Upper lobe of left lung (tissue), 6 donors: Measurements from ENCODE around the gene NHSL2. TPM values are rescaled to one million over a fixed set of nuclear protein-coding genes. Genes with fewer than 3 reads are reported as not detected.

ENCODE experiments used
- ATAC-seq, 2 donors: fragments of 200-7000 bp; cut with Tn5 transposase; one replicate each; pipeline ENCODE4 v1.9.1; 2022; ENCODE audit warnings: mild to moderate bottlenecking in 2 of 2, moderate library complexity in 2 of 2; ENCODE audit not compliant: low FRiP score in 2 of 2
- DNase-seq, 2 donors: peaks; one replicate each; pipeline ENCODE4 v3.0.0-alpha.2; 2019 to 2020
- H3K27ac ChIP-seq, 4 donors: fragments of 200-600 bp; sonication (generic); one replicate each; pipeline ENCODE4 v1.5.1; 2016 to 2019
- H3K27me3 ChIP-seq, 4 donors: fragments of 200-600 bp; sonication (generic); one replicate each; pipeline ENCODE4 v1.5.1; 2017 to 2019
- H3K36me3 ChIP-seq, 4 donors: fragments of 200-600 bp; sonication (generic); one replicate each; pipeline ENCODE4 v1.5.1; 2016 to 2019
- H3K4me1 ChIP-seq, 4 donors: fragments of 200-600 bp; sonication (generic); one replicate each; pipeline ENCODE4 v1.5.1; 2018 to 2019
- H3K4me3 ChIP-seq, 4 donors: fragments of 200-600 bp; sonication (generic); one replicate each; pipeline ENCODE4 v1.5.1; 2017 to 2019; ENCODE audit warnings: mild to moderate bottlenecking in 2 of 4, moderate library complexity in 1 of 4
- H3K9me3 ChIP-seq, 4 donors: fragments of 200-600 bp; sonication (generic); one replicate each; pipeline ENCODE4 v1.5.1; 2018 to 2019
- EP300 ChIP-seq, 4 donors: sonication (generic); formaldehyde crosslinking; IDR thresholded peaks; one replicate each; pipeline ENCODE4 v1.5.1; 2017; ENCODE audit warnings: antibody characterized with exemption in 4 of 4, control low read depth in 2 of 4
- POLR2A ChIP-seq, 4 donors: fragments of 450-650 bp; IDR thresholded peaks; one replicate each; pipeline ENCODE4 v1.5.1; 2016 to 2017; ENCODE audit warnings: antibody characterized with exemption in 4 of 4, mild to moderate bottlenecking in 2 of 4
- POLR2AphosphoS5 ChIP-seq, 2 donors: sonication (generic); formaldehyde crosslinking; IDR thresholded peaks; one replicate each; pipeline ENCODE4 v1.5.1; 2017; ENCODE audit warnings: antibody characterized with exemption in 2 of 2
- WGBS, 2 donors: methylation state at CpG; one replicate each; pipeline ENCODE4 v1.1.5; 2017 to 2018; 5-methylcytosine and 5-hydroxymethylcytosine counted together
- total RNA-seq, 6 donors: library from RNA; depleted of rRNA in 4 of 6; stranded (reverse); fragments of >200 nt in 4 of 6; gene quantifications; one replicate each; pipeline versions ENCODE4 v1.1.0 to v1.2.1, GENCODE V29; 2016 to 2021
- TF ChIP-seq, protein P1 (sequence below), 6 experiments: fragments of 450-650 bp in 4 of 6; fragments of 200-600 bp in 2 of 6; sonication (generic) in 2 of 6; IDR thresholded peaks; one replicate each; pipeline ENCODE4 v1.5.1; 2016 to 2019; ENCODE audit warnings: antibody characterized with exemption in 6 of 6
- donor health status: DM: no; HTN: no; CAD: no; lungs with moderate emphysema.
- donor health status: DM: no; HTN: yes; CAD: no; lungs with severe emphysema.

NHSL2 gene
- total RNA-seq, 6 donors from 2014 or later = 5.8 to 18.3 (median 9.9) TPM

DNA sequence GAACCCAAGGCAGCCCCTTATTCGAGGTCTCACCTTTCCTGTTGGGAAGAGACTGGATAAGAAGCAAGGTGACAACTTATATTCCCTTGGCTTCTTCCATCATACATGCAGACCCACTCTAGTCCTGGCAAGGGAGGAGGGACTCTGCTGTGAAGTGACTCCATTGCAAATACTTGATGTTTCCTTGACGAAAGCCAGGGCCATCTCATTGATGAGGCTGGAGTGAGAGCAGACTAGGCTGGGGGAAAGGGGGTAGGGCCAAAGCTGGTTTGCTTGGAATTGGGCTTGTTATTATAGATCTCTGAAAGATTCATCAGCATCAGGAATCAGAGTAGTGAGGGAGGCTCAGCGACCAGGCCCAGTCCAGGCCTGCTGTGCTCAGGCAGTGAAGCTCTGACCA, 2.3 kb upstream of the NHSL2 start:
- H3K9me3 ChIP-seq = no peaks in the 10 kb centered on the region
- no peak for DNase-seq
- no peaks in the 10 kb centered on the region for H3K36me3 ChIP-seq
- TF ChIP-seq, protein P1, sequence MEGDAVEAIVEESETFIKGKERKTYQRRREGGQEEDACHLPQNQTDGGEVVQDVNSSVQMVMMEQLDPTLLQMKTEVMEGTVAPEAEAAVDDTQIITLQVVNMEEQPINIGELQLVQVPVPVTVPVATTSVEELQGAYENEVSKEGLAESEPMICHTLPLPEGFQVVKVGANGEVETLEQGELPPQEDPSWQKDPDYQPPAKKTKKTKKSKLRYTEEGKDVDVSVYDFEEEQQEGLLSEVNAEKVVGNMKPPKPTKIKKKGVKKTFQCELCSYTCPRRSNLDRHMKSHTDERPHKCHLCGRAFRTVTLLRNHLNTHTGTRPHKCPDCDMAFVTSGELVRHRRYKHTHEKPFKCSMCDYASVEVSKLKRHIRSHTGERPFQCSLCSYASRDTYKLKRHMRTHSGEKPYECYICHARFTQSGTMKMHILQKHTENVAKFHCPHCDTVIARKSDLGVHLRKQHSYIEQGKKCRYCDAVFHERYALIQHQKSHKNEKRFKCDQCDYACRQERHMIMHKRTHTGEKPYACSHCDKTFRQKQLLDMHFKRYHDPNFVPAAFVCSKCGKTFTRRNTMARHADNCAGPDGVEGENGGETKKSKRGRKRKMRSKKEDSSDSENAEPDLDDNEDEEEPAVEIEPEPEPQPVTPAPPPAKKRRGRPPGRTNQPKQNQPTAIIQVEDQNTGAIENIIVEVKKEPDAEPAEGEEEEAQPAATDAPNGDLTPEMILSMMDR (IDR thresholded peaks at IDR 0.05) = no peak
- TF ChIP-seq POLR2AphosphoS5 (IDR thresholded peaks at IDR 0.05) = no peak
- ATAC-seq = no peak
- peaks cover 0 to 13% (median 0%) of the 10 kb centered on the region in 4 donors for H3K27me3 ChIP-seq
- H3K27ac ChIP-seq = no peak overlapping the region
- H3K4me3 ChIP-seq = no peak overlapping the region
- peaks cover 0 to 13% (median 3%) of the 10 kb centered on the region in 4 donors for H3K4me1 ChIP-seq
- 48 to 69% methylated on average over 3 of the region's 3 CpGs for WGBS, 2 donors

- peaks cover 0 to 13% (median 3%) of the 10 kb centered on the region in 4 donors for H3K4me1 ChIP-seq
- ATAC-seq = peak in 1 of 2 donors; percentile 59
- H3K4me3 ChIP-seq = peak overlapping the region in 1 of 4 donors; percentile 45
- H3K36me3 ChIP-seq = no peaks in the 10 kb centered on the region
- H3K9me3 ChIP-seq = no peaks in the 10 kb centered on the region
- H3K27me3 ChIP-seq = peaks cover 0 to 13% (median 0%) of the 10 kb centered on the region in 4 donors
- WGBS, 2 donors = 33 to 50% methylated on average over 3 to 8 of the region's 8 CpGs
- TF ChIP-seq POLR2AphosphoS5 (IDR thresholded peaks at IDR 0.05) (no peak), EP300 (IDR thresholded peaks at IDR 0.05) (no peak), POLR2A (IDR thresholded peaks at IDR 0.05) (no peak)
- TF ChIP-seq, protein P1 (IDR thresholded peaks at IDR 0.05) = no peak
- DNase-seq = no peak
- no peak overlapping the region for H3K27ac ChIP-seq
Measured at GRCh38 chrX:71909956-71910355, 689 bp upstream of the NHSL2 start.

GRCh38 chrX:71910986-71911730, 513 bp downstream of the NHSL2 start:
- DNase-seq (peak in 1 of 2 donors; percentile 85), ATAC-seq (peak in 1 of 2 donors; percentile 72)
- Histone ChIP-seq H3K27me3 (peaks cover 0 to 13% (median 0%) of the 10 kb centered on the region in 4 donors), H3K9me3 (no peaks in the 10 kb centered on the region), H3K27ac (peak overlapping the region in 2 of 4 donors; percentile 63 to 64), H3K4me3 (peak overlapping the region in 3 of 4 donors; percentile 35 to 49 (median 45)), H3K36me3 (no peaks in the 10 kb centered on the region), H3K4me1 (peaks cover 0 to 13% (median 3%) of the 10 kb centered on the region in 4 donors)
- 42% methylated on average over 12 of the region's 85 CpGs; no CpG with 5 or more reads in 1 of the 2 donors for WGBS, 2 donors
- TF ChIP-seq, protein P1 (IDR thresholded peaks at IDR 0.05) = no peak
- no peak for TF ChIP-seq POLR2AphosphoS5 (IDR thresholded peaks at IDR 0.05)
- TF ChIP-seq POLR2A (IDR thresholded peaks at IDR 0.05) = no peak
- TF ChIP-seq EP300 (IDR thresholded peaks at IDR 0.05) = no peak

DNA sequence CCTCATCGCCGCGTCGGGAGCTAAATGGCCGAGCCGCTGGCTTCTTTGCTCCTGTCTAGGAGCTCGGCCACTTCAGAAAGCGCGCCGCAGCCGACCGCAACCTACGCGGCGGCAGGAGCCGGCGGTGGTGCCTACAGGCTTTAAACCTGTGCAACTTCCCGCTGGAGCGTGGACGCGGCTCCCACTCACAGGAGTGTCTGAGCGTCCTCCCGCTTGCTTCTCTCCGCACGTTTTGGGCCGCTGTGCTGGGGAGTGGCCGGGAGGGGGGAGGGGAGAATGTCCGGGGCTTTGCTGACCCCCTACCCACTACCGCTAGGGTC, 1.0 kb downstream of the NHSL2 start:
- Histone ChIP-seq H3K9me3 (no peaks in the 10 kb centered on the region), H3K4me1 (peaks cover 0 to 13% (median 3%) of the 10 kb centered on the region in 4 donors), H3K27me3 (peaks cover 0 to 13% (median 0%) of the 10 kb centered on the region in 4 donors), H3K27ac (peak overlapping the region in 2 of 4 donors; percentile 63 to 64), H3K36me3 (no peaks in the 10 kb centered on the region), H3K4me3 (peak overlapping the region in 3 of 4 donors; percentile 35 to 49 (median 45))
- DNase-seq = peak in 1 of 2 donors; percentile 83
- TF ChIP-seq POLR2A (IDR thresholded peaks at IDR 0.05) (no peak), POLR2AphosphoS5 (IDR thresholded peaks at IDR 0.05) (no peak), EP300 (IDR thresholded peaks at IDR 0.05) (no peak)
- TF ChIP-seq, protein P1 (IDR thresholded peaks at IDR 0.05) = no peak
- ATAC-seq = peak in 1 of 2 donors; percentile 56
- WGBS, 2 donors = 42% methylated on average over 29 of the region's 29 CpGs; no CpG with 5 or more reads in 1 of the 2 donors
